HG03571 (cell line): ENCODE results near the gene RAB36.

ENCODE experiments used
- ATAC-seq: cut with Tn5 transposase; IDR thresholded peaks from one replicate; pipeline ENCODE4 v1.9.1; 2021; ENCODE audit not compliant: unreplicated experiment

The RAB36 gene

DNA sequence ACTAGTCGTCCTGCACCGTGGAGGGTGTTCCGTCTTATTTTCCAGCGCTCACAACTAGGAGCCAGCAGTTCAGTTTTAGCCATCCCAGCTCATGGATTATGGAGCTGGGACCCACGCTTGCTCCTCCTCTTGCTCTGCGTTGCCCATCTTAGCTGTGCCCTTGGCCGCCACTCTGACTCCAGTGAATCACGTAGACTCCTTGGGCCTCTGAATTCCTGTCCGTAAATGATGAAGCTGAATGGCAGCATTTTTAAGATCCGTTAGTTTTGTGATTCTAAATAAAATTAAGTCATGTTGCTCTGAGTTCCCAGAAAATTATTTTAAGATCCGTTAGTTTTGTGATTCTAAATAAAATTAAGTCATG lies 58.8 kb downstream of the RAB36 start:
- no peak for ATAC-seq

DNA sequence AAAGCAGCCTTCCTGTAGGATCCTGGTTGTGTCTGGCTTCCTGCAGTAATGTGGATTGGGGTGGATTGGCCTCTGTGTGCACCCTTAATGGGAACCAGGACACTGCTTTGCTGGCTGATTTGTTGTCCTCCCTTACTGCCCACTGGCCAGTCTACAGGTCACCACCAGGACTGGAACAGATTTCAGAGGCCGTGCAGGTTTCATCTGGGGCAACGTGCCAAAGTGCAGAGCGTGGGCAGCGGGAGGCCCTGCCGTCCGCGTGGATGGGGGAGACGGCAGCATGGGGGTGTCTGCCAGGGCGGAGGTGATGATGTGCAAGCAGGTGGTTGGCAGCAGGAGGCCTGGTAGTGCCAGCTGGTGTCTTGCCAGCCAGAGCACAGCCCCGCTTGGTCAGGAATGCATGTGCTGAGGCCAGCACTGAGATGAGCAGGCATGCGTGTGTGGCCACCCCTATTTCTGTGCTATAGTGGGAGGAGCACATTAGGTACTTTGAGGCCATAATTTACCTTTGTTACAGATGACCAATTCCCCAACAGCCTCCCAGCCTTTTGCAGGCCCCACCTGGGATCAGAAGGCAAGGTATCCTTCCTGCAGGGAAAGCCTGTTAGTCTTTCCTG lies 59.4 kb downstream of the RAB36 start:
- no peak for ATAC-seq

DNA sequence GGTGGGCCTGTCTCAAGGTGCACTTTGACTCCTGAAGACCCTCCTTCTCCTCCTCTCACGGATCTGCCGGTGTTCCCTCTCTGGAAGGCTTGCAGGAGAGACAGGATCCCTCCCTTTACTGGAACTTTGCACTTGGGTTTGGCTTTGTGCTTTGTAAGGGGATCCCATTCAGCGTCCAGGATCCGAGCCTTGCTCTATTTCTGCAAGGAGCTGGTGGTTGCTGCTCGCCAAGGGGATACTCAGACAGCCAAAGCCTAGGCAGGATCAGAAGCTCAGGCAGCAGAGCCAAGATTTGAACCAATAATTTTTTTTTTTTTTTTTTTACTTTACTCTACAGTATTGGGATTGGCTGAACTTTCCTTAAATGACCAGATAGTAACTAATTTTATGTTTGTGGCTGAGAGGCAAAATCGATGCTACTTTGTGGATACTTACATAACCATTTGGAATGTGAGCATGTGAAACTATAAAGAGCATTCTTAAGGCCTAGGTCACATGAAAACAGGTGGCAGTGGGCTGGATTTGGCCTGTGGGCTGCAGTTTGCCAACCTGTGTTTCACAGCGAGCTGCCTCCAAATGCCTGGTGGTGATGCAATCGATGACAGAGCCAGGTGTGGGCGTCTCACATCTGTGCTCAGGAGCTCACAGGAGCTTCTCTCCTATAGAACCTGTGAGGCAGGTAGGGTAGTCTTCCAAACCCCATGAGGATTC lies 60.2 kb downstream of the RAB36 start:
- no peak for ATAC-seq

DNA sequence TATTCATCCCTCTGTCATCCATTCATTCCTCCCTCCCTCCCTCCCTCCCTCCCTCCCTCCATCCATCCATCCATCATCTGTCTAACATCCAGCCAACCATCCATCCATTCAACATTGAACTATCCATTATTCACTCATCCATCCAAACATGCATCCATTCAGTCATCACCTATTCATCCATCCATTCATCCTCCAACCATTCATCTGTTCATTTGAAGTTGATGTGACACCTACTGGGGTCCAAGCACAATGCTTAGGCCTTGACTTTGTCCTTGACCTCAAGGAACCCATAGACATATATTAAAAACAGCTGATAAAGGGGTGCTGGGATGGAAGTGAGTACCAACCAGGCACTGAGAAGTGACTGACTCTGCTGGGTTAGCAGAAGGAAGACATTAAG lies 61.6 kb downstream of the RAB36 start:
- no peak for ATAC-seq

DNA sequence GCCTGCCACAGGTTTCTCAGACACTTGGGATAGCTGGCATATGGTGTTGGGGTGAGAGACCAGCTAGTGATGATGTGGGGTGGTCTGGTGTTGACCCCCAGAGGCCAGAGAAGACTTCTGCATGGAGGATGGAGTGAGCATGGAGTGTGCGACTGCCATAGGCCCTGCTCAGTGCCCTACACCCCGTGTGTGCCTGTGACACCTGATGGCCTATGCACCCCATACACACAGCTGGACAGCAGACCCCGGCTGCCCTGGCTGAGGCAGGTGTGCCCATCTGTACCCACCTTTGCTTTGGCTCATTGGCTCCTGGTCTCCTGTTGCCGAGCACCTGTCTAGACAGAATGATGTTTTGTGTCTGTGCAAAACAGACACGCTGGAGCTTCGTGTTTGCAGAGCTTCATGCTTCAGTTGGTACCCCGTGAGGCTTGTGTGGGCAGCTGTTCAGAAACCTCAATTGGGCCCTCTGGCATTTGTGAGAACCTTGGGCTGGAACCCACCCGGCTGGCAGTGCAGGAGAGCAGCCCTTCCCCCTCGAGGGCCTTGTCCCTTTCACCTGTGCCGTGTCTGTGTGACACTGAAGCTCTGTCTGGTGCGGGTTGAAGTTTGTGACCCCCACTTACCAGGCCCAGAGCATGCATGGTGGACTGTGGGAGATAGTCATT lies 62.6 kb downstream of the RAB36 start:
- no peak for ATAC-seq

DNA sequence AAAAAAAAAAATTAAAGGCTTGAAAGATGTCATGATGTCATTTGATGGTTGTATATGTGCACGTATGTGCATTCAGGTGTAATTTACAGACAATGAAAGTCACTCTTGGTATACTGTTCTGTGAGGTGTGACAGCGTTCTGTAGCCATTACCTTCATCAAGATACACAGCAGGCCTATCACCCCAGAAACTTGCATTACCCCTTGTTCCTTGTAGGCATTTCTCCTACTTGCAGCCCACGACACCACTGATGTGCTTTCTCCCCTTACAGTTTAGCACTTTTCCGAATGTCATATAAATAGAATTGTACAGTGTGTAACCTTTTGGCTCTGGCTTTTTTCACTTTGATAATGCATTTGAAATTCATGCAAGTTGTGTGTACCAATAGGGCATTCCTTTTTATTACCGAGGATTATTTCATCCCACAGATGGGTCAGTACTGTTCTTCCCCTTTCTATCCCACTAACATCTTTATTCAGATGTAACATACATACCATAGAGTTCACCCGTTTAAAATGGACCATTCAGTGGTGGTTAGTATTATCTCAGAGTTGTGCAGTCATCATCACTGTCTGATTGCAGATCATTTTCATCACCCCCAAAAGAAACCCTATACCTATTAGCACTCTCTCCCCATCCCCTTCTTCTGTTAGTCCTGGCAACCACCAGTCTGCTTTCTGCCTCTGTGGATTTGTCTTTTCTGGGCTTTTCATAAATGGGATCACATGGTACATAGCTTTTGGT lies 65.3 kb downstream of the RAB36 start:
- ATAC-seq: no peak

GRCh38 chr22:23211622-23212021 lies 66.3 kb downstream of the RAB36 start:
- no peak for ATAC-seq

DNA sequence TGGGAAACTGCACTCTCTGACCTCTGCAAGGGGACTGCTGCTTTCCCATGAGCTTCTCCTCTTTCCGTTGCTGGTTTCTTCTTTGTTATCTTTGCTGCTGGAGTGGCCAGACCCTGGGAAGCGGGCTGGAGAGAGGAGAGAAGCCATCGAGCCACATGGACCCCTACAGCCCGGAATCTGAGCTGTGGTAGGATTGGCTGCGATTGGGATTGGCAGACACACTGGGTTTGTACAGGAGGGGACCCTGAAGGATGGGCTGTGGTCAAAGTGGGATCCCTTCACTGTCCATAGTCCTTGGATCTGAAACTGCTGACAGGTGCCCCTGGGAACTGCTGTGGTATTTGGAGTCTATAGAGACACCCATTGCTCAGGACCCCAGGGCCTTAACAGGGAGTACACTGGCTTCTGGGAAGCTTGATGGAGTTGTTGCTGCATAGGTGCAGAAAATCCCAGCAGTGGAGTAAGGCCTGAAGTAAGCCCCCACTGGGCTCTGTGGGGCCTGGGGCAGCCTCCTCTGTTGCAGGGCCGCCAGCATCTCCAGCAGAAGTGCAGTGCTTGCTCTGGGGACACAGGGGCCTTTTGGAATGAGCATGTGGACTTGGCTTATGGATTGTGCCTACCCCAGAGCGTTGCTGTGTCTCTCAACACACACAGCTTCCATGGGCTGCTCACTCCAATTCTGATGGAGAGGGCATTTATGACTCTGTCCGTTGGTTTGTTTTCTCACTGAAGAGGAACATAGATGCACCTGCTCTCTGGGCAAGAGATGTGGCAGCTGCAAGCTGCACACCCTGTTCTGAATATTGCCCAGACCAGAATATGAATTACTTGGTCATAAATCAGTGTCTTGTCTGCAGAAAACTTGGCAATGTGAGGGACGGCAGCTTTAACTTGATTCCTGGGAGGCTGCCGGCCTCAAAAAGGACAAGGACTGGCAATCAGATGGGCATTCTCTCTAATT lies 67.1 kb downstream of the RAB36 start:
- ATAC-seq: no peak

DNA sequence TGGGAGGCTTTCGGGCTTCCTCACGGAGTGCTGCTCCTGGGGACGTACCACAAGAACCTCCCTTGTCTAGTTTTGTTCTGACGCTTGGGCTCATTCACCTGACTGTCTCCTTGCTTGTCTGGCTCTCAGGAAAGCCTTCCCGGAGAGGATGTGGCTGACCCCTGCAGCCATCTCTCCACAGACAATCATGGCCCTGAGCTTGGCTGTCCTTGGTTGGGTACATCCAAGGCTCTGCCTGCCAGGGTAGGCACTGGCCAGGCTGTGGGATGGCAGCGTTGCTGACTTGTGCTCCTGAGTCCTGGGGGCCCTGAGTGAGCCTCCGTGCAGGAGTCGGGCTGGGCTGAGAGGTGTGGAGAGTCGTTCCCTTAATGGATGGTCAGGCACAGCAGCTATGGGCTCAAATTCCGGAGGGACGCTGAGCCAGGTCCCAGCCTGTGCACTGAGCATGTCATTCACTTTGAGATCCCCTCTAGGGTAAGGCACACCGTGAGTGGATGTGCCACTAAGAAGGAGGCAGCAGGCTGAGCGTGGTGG lies 67.8 kb downstream of the RAB36 start:
- ATAC-seq: no peak

DNA sequence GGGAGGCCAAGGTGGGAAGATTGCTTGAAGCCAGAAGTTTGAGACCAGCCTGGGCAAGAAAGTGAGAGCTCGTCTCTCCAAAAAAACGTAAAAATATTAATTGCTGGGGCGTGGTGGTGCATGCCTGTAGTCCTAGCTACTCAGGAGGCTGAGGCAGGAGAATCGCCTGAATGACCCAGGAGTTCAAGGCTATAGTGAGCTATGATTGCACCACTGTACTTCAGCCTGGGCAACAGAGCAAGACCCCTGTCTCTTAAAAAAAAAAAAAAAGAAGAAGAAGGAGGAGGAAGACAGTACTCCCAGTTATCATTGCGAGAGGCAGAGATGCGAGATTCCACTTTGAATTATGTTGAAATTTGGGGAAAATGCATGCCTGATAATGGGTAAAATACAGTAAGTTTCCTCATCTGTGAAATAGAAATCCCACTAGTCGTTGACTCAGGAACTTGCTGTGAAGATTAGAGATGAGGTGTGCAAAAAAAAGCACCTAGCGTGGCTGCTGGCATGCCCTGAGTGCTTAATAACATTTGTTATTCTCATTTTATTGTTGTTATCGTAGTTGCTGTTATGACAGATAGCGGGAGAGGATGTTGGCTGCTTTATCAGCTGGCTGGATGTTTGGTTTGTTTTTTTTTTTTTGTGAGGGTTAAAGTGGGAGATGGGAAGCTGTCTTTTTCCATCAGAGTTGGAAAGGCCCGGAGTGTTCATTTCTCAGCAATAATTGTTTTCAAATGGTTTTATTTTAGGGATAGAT lies 68.5 kb downstream of the RAB36 start:
- ATAC-seq: no peak
